Epithelial cell of prostate (primary cell): ENCODE data around the gene SEC24D.

Source experiments
- DNase-seq: peaks from one replicate; pipeline ENCODE4 v3.0.0-alpha.2; 2011; ENCODE audit warnings: low read depth, low spot score
- H3K27ac ChIP-seq: fragments of 450-650 bp; 2 replicates; pipeline ENCODE4 v1.5.1; 2017; ENCODE audit warnings: mild to moderate bottlenecking

SEC24D gene

GRCh38 chr4:118848242-118848641, 12.3 kb upstream of the SEC24D start:
- no peak for DNase-seq
- no peak overlapping the region for H3K27ac ChIP-seq

DNA sequence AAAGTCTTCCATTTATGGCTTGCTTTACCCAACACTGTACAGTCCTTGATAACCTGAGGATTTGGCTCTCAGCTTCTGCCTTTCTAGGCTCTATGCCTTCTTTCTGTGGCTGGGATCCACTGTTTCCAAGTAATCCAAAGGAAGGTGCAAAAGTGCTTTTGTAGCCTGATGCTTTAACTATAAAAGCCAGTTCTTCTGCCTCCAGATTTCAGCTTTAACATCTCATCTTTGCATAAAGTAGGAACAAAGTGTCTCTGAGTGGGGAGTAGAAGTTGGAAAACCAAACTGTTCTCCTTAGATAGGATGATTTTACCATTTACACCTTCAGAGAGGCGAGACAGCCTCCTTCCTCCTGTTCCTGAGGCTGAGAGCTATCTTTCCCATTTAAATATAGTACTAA, 11.1 kb upstream of the SEC24D start:
- DNase-seq = no peak
- H3K27ac ChIP-seq = no peak overlapping the region

DNA sequence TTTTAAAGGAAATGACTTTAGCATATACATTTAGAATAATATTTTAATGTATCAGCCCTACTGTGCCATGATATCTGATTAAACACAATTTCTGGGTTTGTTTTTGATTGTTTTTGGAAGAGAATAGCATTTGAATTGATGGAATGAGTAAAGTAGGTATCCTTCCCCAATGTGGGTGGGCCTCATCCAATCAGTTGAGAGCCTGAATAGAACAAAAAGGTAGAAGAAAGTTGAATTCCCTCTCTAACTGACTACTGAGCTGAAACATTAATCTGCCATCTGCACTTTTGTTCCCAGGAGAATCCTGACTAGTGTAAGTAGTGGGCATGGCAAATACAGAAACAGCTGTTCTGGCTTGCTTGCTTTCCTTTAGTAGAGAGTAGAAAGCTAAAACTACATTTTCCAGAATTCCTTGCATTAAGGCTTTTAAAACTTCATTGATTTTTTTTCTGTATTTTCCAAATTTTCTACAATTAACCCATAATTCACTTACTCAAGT, 9.7 kb upstream of the SEC24D start:
- no peak for DNase-seq

GRCh38 chr4:118843237-118843636, 7.3 kb upstream of the SEC24D start:
- DNase-seq = no peak
- no peak overlapping the region for H3K27ac ChIP-seq

More for the DNA sequence above, 9.7 kb upstream of the SEC24D start:
- no peak overlapping the region for H3K27ac ChIP-seq

DNA sequence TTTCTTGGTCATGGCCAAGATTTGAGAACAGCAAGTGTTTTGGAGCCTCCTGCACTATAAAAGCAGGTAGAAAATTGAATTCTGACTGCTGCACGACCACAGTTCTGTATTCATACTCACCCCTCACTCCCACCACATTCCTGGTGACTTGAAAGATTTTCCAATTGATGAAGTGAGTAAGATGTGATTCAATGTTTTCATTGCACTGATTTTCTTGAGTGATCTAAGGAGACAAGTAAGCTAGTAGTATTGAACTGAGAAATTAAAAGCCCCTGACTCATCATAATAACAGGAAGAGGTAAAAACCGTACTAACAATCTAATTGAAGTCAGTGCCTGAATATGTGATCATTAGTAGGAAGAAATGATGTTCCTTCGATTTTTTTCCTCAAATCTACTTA, 6.1 kb upstream of the SEC24D start:
- no peak overlapping the region for H3K27ac ChIP-seq
- DNase-seq = no peak

- no peak for DNase-seq
- H3K27ac ChIP-seq = no peak overlapping the region
Observed at GRCh38 chr4:118839221-118839927, 3.4 kb upstream of the SEC24D start.

DNA sequence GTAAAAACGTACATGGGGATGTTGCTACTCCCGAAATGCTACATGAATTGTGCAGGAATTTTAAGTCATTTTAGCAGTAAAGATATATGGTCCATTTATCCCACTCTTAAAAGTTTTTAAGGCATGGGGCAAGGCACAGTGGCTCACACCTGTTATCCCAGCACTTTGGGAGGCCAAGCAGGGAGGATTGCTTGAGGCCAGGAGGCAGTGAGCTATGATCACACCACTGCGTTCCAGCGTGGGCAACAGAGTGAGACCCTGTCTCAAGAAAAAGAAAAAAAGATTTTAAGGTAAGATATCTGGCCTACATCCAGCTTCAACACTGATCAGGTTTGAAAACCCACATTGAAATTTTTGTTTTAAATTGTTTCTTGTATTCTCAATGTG, 1.2 kb upstream of the SEC24D start:
- DNase-seq = no peak
- H3K27ac ChIP-seq = no peak overlapping the region

- H3K27ac ChIP-seq = peak overlapping the region; percentile 82
- DNase-seq = no peak
Observed at GRCh38 chr4:118836301-118837120, 585 bp upstream of the SEC24D start.

GRCh38 chr4:118834960-118835569, 861 bp downstream of the SEC24D start:
- H3K27ac ChIP-seq = peak overlapping the region; percentile 82
- DNase-seq = no peak

DNA sequence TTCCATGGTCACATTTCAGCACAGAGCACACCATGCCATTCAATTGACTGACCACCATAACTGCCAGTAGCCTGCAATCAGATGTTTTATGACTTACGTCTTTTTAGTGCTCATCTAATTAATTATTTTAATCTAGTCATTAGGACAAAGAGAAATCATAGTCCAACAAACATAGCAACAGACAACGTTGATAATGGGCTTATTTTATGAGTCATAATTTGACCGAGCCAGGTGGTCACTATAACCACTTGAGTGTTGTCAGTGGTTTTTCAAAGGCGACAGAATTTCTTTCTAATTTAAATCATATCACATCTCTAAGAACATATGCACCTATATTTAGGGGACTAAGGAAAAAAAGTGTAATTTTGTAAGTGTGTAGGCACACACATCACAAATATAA, 1.9 kb downstream of the SEC24D start:
- no peak overlapping the region for H3K27ac ChIP-seq
- no peak for DNase-seq

- no peak overlapping the region for H3K27ac ChIP-seq
- DNase-seq = no peak
Observed at GRCh38 chr4:118833192-118833820, 2.6 kb downstream of the SEC24D start.

- H3K27ac ChIP-seq = no peak overlapping the region
- no peak for DNase-seq
Observed at GRCh38 chr4:118829107-118829506, 6.8 kb downstream of the SEC24D start.

GRCh38 chr4:118826723-118827444, 9.0 kb downstream of the SEC24D start:
- DNase-seq = no peak
- H3K27ac ChIP-seq = no peak overlapping the region

DNA sequence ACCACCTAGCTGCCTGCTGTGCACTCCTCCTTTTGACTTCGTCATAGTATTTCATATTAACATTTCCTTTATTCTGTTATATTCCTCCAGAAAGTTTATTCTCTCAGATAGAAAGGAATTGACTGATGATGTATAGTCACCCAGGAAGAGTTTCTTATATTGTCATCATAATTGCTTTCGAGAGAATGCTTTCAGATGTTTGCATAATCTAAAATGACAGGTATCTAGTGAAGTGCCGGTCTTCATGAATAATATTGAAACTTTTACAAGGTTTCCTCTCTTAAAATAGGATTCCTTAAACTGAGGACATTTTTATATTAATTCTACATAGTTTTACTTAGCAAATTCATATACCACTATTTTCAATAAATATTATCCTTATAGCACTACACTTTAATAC, 10.1 kb downstream of the SEC24D start:
- DNase-seq = no peak
- no peak overlapping the region for H3K27ac ChIP-seq

DNA sequence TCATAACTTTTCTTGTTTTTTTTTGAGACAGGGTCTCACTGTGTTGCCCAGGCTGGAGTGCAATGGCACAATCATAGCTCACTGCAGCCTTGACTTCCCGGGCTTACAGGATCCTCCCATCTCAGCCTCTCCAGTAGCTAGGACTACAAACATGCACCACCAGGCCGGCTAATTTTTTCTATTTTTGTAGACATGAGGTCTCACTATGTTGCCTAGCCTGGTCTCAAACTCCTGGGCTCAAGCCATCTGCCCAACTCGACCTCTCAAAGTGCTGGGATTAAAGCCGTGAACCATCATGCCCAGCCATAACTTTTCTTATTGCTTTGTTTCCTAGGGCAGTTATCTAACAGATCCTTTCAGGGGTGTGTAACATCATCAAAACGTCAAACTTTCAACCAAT, 11.8 kb downstream of the SEC24D start:
- DNase-seq = no peak
- no peak overlapping the region for H3K27ac ChIP-seq

DNA sequence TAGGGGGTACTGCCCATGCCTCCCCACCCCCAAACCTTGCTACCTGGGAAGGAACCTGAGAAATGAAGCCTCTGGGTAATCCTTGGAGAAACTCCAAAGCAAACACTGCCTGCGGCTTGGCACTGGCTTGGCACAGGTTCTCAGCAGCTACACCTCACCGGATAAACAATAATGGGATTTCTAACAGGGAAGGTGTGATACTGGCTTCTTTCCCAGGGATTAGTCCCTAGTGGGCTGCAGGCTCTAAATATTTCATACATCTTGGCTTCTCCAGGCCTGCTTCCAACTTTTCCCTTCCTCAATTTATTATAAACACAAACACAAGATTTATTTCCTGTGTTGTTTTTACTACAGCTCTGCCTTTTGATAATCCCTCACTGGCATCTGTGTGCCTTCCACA, 12.5 kb downstream of the SEC24D start:
- no peak for DNase-seq
- H3K27ac ChIP-seq = no peak overlapping the region

- DNase-seq = no peak
- H3K27ac ChIP-seq = peak overlapping the region; percentile 24
Observed at GRCh38 chr4:118821590-118822293, 14.2 kb downstream of the SEC24D start.

GRCh38 chr4:118817178-118817930, 18.6 kb downstream of the SEC24D start:
- H3K27ac ChIP-seq = no peak overlapping the region
- DNase-seq = no peak
